NOMO-1 (cell line): ENCODE measurements around the gene IL18BP.

Experiments used
- DNase-seq, 2 experiments: peaks; one replicate each; lab custom pipeline; 2025; ENCODE audit not compliant: unreplicated experiment in 2 of 2; lab: John Stamatoyannopoulos, UW

The IL18BP gene

DNA sequence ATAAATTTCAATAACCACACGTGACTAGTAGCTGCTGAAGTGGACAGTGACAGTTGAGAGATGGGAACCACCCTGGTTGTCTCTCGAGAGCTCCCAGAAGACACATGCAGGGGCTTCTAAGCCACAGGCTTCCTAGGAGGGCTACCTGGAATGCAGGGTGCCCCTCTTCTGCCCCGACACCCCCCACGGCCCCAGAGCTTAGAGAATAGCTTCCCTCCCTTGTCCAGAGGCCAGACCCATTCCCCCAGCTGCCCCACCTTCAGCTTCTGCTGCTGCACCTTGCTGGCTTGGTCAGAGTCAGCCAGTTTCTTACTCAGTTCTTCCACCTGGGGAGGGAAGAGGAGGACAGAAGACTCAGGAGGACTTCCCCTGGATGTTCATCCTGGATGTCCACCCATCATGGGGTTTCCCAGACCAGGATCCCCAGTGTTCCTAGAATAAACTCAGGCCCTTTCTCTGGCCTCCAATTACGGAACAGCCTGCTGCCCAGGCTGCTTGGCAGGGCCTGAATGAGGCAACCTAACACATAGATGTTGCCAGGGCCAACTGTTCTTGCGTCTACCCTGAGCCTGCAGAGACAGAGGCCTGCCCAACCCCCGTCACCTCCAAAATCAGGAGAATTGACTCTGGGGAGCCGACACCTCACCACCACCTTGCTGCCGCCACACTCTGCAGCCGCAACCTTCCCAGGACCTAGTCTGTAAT, 12.0 kb downstream of the IL18BP start:
- no peak for DNase-seq

- DNase-seq: no peak
Observed at GRCh38 chr11:72012091-72012630, 13.5 kb downstream of the IL18BP start.

DNA sequence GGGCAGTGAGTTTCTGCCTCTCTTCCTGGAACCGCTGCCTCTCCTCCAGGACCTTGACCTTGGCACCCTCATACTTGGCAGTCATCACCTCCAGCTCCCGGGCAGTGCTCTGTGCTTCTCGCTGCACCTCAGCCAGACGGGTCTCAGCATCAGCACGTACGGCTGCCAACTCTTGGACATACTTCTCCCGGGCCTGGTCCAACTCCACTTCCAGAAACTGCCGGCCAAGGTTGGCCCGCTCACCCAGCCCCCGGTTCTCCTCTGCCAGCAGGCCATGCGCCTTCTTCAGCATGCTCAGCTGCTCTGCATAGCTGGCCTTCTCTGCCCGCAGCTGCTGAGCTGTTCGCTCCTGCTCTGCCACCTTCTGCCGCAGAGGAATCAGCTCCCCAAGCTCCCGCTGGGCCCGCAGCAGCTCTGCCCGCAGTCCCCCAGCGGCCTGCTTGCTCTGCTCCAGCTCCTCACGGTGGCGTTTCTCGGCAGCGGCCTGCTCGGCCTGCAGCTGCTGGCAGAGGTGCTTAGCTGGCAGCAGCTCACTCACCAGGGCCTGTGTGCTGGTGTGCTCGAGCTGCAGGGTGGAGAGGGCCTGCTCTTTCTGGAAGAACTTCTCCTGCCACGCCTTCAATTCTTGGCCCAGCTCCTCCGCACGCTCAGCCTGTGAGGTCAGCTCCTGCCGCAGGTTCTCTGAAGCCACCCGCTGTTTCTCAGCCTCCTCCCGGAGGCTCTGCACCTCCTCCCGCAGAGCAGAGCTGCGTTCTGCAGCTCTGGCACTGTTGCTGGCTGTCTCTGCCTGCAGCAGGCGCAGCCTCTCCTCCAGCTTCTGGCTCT, 14.4 kb downstream of the IL18BP start:
- no peak for DNase-seq

- DNase-seq: no peak
Observed at GRCh38 chr11:72013765-72014711, 15.3 kb downstream of the IL18BP start.

GRCh38 chr11:72014761-72015320, 16.1 kb downstream of the IL18BP start:
- DNase-seq: no peak

DNA sequence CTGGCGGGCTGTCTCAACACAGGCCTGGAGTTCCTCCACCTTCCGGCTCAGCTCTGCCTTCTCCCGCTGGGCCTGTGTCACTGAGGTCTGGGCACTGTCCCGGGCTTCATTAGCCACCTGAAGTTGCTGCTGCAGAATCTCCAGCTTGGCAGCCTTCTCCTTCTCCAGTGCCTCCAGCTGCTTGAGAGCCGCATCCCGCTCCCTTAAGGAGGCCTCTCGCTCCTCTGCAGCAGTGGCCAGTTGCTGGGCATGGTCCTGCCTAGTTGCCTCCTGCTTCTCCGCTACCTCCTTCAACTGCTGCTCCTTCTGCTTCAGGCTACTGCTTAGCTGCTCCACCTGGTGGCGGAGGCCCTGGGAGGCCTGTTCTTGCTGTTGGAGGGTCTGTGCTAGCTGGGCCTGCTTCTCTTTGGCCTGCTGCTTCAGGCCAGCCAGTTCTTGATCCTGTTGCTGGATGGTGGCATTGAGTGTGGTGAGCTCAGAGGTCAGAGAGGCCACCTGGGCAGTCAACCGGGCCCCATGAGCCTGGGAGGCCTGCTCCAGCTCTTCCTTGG, 16.9 kb downstream of the IL18BP start:
- peak in 1 of 2 experiments; percentile 5 for DNase-seq

- no peak for DNase-seq
Observed at GRCh38 chr11:72018171-72018570, 19.5 kb downstream of the IL18BP start.

DNA sequence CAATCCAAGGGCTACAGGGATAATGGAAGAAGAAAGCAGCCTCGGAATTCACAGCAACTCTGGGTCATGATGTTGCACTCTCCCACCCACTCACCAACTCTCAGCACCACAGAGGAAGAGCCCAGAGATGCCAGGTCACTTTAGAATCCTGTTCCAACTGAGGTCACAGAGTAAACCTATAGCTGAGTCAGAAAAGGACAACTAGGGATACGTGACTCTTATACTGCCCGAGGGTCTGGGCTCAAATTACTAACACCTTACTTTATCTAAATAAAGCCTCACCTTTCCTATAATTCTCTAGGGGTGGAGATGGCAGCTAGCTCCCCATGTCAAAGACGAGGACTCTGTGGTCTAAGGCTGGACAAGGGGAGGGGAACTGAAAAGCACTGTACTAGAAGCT, 24.6 kb downstream of the IL18BP start:
- no peak for DNase-seq

DNA sequence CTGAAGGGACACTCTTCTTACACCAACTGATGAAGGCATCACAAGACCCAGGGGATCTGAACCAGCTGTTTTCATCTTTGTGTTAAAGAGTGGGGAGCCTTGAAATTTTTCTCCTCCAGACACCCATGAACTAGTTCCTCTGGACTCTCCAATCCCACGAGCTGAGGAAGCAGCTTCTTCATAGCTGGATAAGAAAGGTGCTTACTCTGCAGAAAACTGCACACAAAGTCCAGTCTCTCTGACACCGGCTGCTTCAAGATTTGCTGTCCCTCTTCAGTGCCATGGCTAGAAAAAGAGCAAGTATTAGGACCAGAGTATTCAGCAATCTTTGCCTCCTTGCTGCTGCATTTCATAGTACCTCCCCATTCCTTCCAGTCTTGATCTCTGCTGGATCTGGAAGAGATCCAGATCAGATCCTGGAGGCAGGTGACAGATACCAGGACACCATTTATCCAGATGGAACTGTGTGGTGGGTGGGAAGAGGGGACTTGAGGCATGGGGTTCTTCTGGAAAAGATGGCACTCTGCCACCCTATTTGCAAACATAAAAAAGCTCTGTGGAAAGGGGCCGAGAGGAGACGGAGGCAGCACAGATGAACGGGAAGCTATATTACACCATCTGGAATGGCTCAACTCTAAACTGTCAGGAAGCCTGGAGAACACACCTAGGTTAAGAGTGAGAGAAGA, 25.5 kb downstream of the IL18BP start:
- DNase-seq: no peak

- DNase-seq: no peak
Observed at GRCh38 chr11:72026090-72026489, 27.4 kb downstream of the IL18BP start.

DNA sequence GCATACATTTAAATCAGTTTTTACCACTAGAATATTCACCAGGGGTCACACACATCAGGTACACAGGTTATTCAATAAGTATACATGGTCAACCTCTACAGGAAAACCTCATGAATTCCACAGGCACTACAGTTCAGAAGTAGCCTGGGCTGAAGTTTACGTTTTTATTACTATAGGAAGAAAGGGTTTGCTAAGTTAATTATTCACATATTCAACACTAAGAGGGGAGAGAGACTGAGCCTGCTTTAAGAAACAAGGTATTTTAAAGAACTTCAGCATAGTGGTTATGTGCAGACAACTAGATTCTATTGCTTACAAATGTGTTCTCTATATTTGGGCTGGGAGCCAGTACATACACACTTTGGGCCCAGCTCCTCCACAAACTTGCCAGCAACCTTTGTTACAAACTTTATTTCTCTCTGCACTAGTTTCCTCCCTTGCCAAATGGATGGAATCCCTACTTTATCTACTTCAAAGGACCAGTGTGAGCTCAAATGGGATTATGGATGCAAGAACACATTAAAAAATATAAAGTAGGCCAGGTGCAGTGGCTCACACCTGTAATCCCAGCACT, 31.9 kb downstream of the IL18BP start:
- no peak for DNase-seq

GRCh38 chr11:72036687-72037086, 38.0 kb downstream of the IL18BP start:
- DNase-seq: no peak

- no peak for DNase-seq
Observed at GRCh38 chr11:72037554-72038311, 39.0 kb downstream of the IL18BP start.

DNA sequence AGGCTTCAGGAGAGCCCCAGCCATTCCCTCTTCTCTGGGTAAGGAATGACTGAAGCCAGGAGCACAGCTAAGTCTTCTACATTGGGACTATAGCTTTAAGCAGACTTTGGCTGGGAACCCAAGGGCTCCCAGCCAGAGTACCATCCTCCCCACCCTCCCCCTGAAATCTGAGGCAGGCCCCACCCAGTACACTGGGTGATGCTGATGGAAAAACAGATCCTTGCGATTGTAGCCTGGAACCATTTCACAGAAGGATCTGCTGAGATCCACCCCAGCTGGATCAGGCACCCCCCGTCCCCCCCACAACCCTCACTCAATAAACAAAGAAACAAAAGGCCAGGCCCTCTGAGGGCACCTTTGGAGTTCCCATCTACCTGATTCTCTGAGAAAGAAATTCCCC, 39.8 kb downstream of the IL18BP start:
- no peak for DNase-seq

DNA sequence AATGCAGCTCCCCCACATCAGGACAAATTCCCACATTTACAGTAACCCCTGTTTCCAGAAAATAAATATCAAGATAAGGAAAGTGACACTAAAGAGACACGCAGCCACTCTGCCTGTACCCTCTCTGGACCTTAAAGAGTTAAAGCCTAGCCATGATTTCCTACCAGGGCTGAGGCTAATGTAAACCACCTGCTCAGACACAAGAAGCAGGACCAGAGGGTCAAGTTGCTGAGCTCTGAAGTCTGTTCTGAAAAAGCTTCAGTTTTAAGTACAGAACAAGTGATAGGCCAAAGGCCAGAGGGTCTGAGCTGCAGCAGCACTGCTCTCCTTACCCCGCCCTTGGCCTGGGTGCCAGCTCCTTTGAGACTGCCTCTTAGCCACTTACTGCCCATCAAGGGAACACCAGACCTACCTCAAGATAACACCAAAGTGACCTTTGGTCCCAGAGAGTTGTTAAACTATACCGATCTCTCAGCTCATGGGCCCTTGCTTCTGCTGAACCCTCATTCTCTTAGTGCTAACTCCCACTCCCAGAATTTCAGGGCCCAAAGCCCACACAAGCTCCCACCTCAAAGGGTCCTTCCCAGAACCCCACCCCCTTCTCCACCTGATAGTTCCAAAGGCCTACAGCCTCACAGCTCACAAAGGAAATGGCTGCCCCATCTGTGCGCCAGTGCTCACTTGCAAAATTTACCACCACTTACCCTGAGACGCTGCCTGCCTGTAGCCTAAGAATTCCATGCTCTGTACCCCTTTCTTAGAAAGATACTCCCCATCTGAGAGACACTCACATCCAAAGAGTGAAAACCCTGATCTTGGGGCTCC, 40.5 kb downstream of the IL18BP start:
- no peak for DNase-seq

GRCh38 chr11:72039856-72040401, 41.2 kb downstream of the IL18BP start:
- DNase-seq: no peak
